GM12878 (cell line): ENCODE measurements around the gene C19orf67. TPM values are rescaled to one million over a fixed set of nuclear protein-coding genes. Genes with fewer than 3 reads are reported as not detected.

ENCODE experiments used
- ATAC-seq: fragments of 200-7000 bp; cut with Tn5 transposase; 3 replicates; pipeline ENCODE4 v1.9.1; 2020; ENCODE audit warnings: mild to moderate bottlenecking, moderate library complexity
- BruUV-seq: library from RNA; stranded (reverse); fragments of 400-500 nt; replicated peaks from 2 replicates; lab custom pipeline; 2021; lab: Mats Ljungman, UMichigan
- CTCF ChIA-PET: fragments of 300-600 bp; sonication (Branson Sonifier 250); formaldehyde crosslinking; extraction: SDS; loops from one replicate; lab custom pipeline; 2021; ENCODE audit warnings: inconsistent platforms; lab: Yijun Ruan, JAX
- POLR2A ChIA-PET: fragments of 350-600 bp; formaldehyde crosslinking; extraction: SDS; loops from one replicate; lab custom pipeline; 2021; ENCODE audit warnings: inconsistent platforms; lab: Charles Lee
- RAD21 ChIA-PET: fragments of 300-600 bp; sonication (Branson Sonifier 250); formaldehyde crosslinking; loops from one replicate; lab custom pipeline; 2023; ENCODE audit warnings: antibody characterized with exemption; ENCODE audit not compliant: unreplicated experiment; lab: Charles Lee
- SMC1A ChIA-PET: fragments of 300-600 bp; sonication (Branson Sonifier 250); formaldehyde crosslinking; loops from one replicate; lab custom pipeline; 2023; ENCODE audit not compliant: unreplicated experiment, uncharacterized antibody; lab: Charles Lee
- DNase-seq: peaks from one replicate; pipeline ENCODE4 v3.0.0-alpha.2; 2011; ENCODE audit warnings: low read depth, low spot score
- FAIRE-seq: peaks from 3 replicates; lab custom pipeline; 2011; peaks lifted over from hg19 to GRCh38; lab: Jason Lieb, UNC
- H2AFZ ChIP-seq: 2 replicates; pipeline ENCODE4 v1.6.0; 2011; ENCODE audit warnings: low read depth, low read length, control low read depth; ENCODE audit not compliant: control insufficient read depth
- H3K27ac ChIP-seq: 2 replicates; pipeline ENCODE4 v1.5.1; 2011; ENCODE audit warnings: control low read depth; ENCODE audit not compliant: control insufficient read depth, insufficient read depth
- H3K27me3 ChIP-seq, 2 experiments: replicated peaks in 1 of 2; 2 replicates each; pipeline versions ENCODE4 v1.6.0 to v1.6.1; 2011; ENCODE audit warnings: low read length in 1 of 2; ENCODE audit not compliant: control insufficient read depth in 2 of 2, insufficient read depth in 2 of 2
- H3K36me3 ChIP-seq, 2 experiments: 2 replicates each; pipeline ENCODE4 v1.5.1; 2011; ENCODE audit warnings: low read length in 1 of 2; ENCODE audit not compliant: control insufficient read depth in 2 of 2, insufficient read depth in 2 of 2
- H3K4me1 ChIP-seq: 2 replicates; pipeline ENCODE4 v1.6.1; 2011; ENCODE audit warnings: mild to moderate bottlenecking, low read length, moderate library complexity, mixed read lengths; ENCODE audit not compliant: control insufficient read depth, insufficient read depth
- H3K4me2 ChIP-seq: 2 replicates; pipeline ENCODE4 v1.6.0; 2011; ENCODE audit warnings: control low read depth; ENCODE audit not compliant: control insufficient read depth, insufficient read depth
- H3K4me3 ChIP-seq: fragments of 200-600 bp; sonication (generic); 2 replicates; pipeline ENCODE4 v1.5.1; 2016
- H3K79me2 ChIP-seq: 2 replicates; pipeline ENCODE4 v1.6.0; 2011; ENCODE audit warnings: low read length; ENCODE audit not compliant: control insufficient read depth, insufficient read depth
- H3K9ac ChIP-seq: 2 replicates; pipeline ENCODE4 v1.8.0; 2011; ENCODE audit warnings: low read length, control low read depth, mixed read lengths; ENCODE audit not compliant: control insufficient read depth, insufficient read depth
- H3K9me3 ChIP-seq: replicated peaks from 3 replicates; pipeline ENCODE4 v1.5.1; 2011; ENCODE audit warnings: mild to moderate bottlenecking, low read length; ENCODE audit not compliant: control insufficient read depth, insufficient read depth
- H4K20me1 ChIP-seq: 2 replicates; pipeline ENCODE4 v1.6.0; 2011; ENCODE audit not compliant: control insufficient read depth, insufficient read depth
- ETV6 ChIP-seq, 2 experiments: fragments of 450-650 bp in 1 of 2; IDR thresholded peaks in 1 of 2; conservative IDR thresholded peaks in 1 of 2; 2 replicates each; pipeline ENCODE4 v1.6.1; 2014; ENCODE audit warnings: antibody characterized with exemption in 1 of 2, borderline replicate concordance in 1 of 2, low read depth in 1 of 2, mild to moderate bottlenecking in 1 of 2, moderate library complexity in 1 of 2
- KDM1A ChIP-seq: fragments of 200-600 bp; sonication (generic); IDR thresholded peaks from 2 replicates; pipeline ENCODE4 v1.6.1; 2016; ENCODE audit warnings: borderline replicate concordance
- RFX5 ChIP-seq: IDR thresholded peaks from 2 replicates; pipeline ENCODE4 v1.6.1; 2011; ENCODE audit warnings: low read depth, low read length, improper control_type of control experiment
- SMARCA5 ChIP-seq: fragments of 450-650 bp; IDR thresholded peaks from 2 replicates; pipeline ENCODE4 v1.6.1; 2017; ENCODE audit warnings: mild to moderate bottlenecking
- SMC3 ChIP-seq: IDR thresholded peaks from 2 replicates; pipeline ENCODE4 v1.6.1; 2011; ENCODE audit warnings: low read length, improper control_type of control experiment, borderline replicate concordance
- SUPT20H ChIP-seq: IDR thresholded peaks from 2 replicates; pipeline ENCODE4 v1.6.1; 2011; ENCODE audit warnings: low read depth, mild to moderate bottlenecking, low read length, moderate library complexity, borderline replicate concordance; ENCODE audit not compliant: control insufficient read depth
- TCF3 ChIP-seq: IDR thresholded peaks from 2 replicates; pipeline ENCODE4 v1.6.1; 2012; ENCODE audit warnings: low read depth, mild to moderate bottlenecking, low read length, borderline replicate concordance; ENCODE audit not compliant: insufficient read depth
- YY1 ChIP-seq: IDR thresholded peaks from 2 replicates; pipeline ENCODE4 v1.6.1; 2011; ENCODE audit warnings: low read depth, mild to moderate bottlenecking, low read length
- ZBTB4 ChIP-seq: fragments of 450-650 bp; formaldehyde crosslinking; IDR thresholded peaks from 2 replicates; pipeline ENCODE4 v1.4.0; 2022; ENCODE audit warnings: mild to moderate bottlenecking, moderate library complexity
- ZNF217 ChIP-seq: fragments of 450-650 bp; IDR thresholded peaks from 2 replicates; pipeline ENCODE4 v1.6.1; 2017; ENCODE audit warnings: antibody characterized with exemption, mild to moderate bottlenecking
- ZSCAN29 ChIP-seq: fragments of 450-650 bp; IDR thresholded peaks from 2 replicates; pipeline ENCODE4 v1.6.1; 2017; ENCODE audit warnings: mild to moderate bottlenecking, moderate library complexity
- WGBS: methylation state at CpG from one replicate; pipeline ENCODE4 v1.1.6; 2016; ENCODE audit warnings: low lambda C conversion rate; ENCODE audit not compliant: insufficient replicate concordance, insufficient coverage; ENCODE audit errors: missing lambda C conversion rate; 5-methylcytosine and 5-hydroxymethylcytosine counted together
- in situ Hi-C: fragments of 300-500 bp; cut with MboI; formaldehyde crosslinking; loops from 9 replicates; pipeline ENCODE4 v1.14.3; 2018; ENCODE audit warnings: mixed read lengths
- intact Hi-C: fragments of 100-400 bp; cut with micrococcal nuclease; formaldehyde crosslinking; loops from one replicate; pipeline ENCODE4 v1.14.2; 2022; ENCODE audit not compliant: unreplicated experiment
- polyA plus RNA-seq, 11 experiments: library from polyadenylated mRNA; depleted of rRNA in 4 of 11; unstranded in 6 of 11; stranded (reverse) in 5 of 11; fragments of >200 nt; fragmentation: Nextera tagmentation in 4 of 11; fragmentation: Illumina TruSeq in 1 of 11; extraction: Ambion mirVana in 4 of 11; extraction: Trizol in 1 of 11; gene quantifications; 1 replicate in 1 of 11; 2 replicates in 10 of 11; pipeline versions ENCODE4 v1.2.1 to v1.2.3, GENCODE V29; 2011 to 2016; ENCODE audit warnings: inconsistent platforms in 2 of 11, missing spikeins in 2 of 11, low read depth in 1 of 11
- total RNA-seq, 4 experiments: library from RNA; depleted of rRNA in 3 of 4; stranded (reverse); fragments of >200 nt in 3 of 4; fragmentation: Illumina TruSeq in 1 of 4; extraction: Trizol in 1 of 4; gene quantifications; 2 replicates each; pipeline versions ENCODE4 v1.2.1 to v1.2.3, GENCODE V29; 2013 to 2021
- TF ChIP-seq, protein P1 (sequence below): fragments of 450-650 bp; IDR thresholded peaks from 2 replicates; pipeline ENCODE4 v1.6.1; 2016; ENCODE audit warnings: mild to moderate bottlenecking
- TF ChIP-seq, protein P2 (sequence below): fragments of 450-650 bp; IDR thresholded peaks from 2 replicates; pipeline ENCODE4 v1.6.1; 2018; ENCODE audit warnings: borderline replicate concordance, mild to moderate bottlenecking; ENCODE audit not compliant: partially characterized antibody

Gene C19orf67
- total and polyA plus RNA-seq, 10 of the 15 experiments (the other 5 are each of a cell fraction or from before 2014, with no cell fraction given): 0.14 TPM; not detected in 9

- Histone ChIP-seq H3K27me3 (no peaks in the 10 kb centered on the region), H3K9me3 (peaks cover 2% of the 10 kb centered on the region; the same call in 1 of the 3 replicates), H4K20me1 (no peaks in the 10 kb centered on the region), H3K4me2 (no peak overlapping the region), H3K36me3 (peaks cover 17 to 18% of the 10 kb centered on the region in 2 experiments), H3K4me3 (no peak overlapping the region), H3K4me1 (no peaks in the 10 kb centered on the region), H3K9ac (no peak overlapping the region), H3K27ac (no peak overlapping the region), H2AFZ (no peak overlapping the region), H3K79me2 (no peaks in the 10 kb centered on the region)
- CTCF ChIA-PET: interaction anchor here (0.5 to 9.2 kb wide), 17 partner anchors 10 to 168 kb away, joined by 3 to 81 read pairs (median 4); partner anchors contain the start of genes BRME1, CC2D1A, DCAF15 and IL27RA
- no TSS peak for BruUV-seq
- intact Hi-C loops: no loop called here
- SMC1A ChIA-PET: interaction anchor here (0.6 to 2.3 kb wide), 5 partner anchors 11 to 168 kb away, joined by 4 to 8 read pairs (median 4); partner anchors contain the start of gene IL27RA
- POLR2A ChIA-PET: interaction anchor here (0.5 to 1.1 kb wide), 3 partner anchors 11 to 56 kb away, joined by 3 to 4 read pairs (median 4); partner anchors contain the start of gene MISP3
- ATAC-seq: peak; percentile 87
- RAD21 ChIA-PET: interaction anchor here (1.0 to 1.6 kb wide), 6 partner anchors 17 to 167 kb away, joined by 3 to 8 read pairs (median 4); partner anchors contain the start of gene IL27RA
- in situ Hi-C loops: no loop called here
- no peak for DNase-seq
- WGBS: 65% methylated on average over 8 of the region's 8 CpGs
- FAIRE-seq: peak; percentile 89
- TF ChIP-seq ZSCAN29 (no peak), SMC3 (peak; percentile 52; the same call in 1 of the 2 replicates), RFX5 (no peak), YY1 (peak; percentile 61), KDM1A (no peak), TCF3 (no peak), ZNF217 (no peak), SUPT20H (no peak), ETV6 (conservative IDR thresholded peaks at IDR 0.05 in 1 of 2, IDR thresholded peaks at IDR 0.05 in 1 of 2; ENCODE audit: borderline replicate concordance in 1 of 2, low read depth in 1 of 2) (no peak), SMARCA5 (no peak), ZBTB4 (CRISPR knock-in tag) (no peak)
- TF ChIP-seq, protein P1, sequence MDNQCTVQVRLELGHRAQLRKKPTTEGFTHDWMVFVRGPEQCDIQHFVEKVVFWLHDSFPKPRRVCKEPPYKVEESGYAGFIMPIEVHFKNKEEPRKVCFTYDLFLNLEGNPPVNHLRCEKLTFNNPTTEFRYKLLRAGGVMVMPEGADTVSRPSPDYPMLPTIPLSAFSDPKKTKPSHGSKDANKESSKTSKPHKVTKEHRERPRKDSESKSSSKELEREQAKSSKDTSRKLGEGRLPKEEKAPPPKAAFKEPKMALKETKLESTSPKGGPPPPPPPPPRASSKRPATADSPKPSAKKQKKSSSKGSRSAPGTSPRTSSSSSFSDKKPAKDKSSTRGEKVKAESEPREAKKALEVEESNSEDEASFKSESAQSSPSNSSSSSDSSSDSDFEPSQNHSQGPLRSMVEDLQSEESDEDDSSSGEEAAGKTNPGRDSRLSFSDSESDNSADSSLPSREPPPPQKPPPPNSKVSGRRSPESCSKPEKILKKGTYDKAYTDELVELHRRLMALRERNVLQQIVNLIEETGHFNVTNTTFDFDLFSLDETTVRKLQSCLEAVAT: no peak
- TF ChIP-seq, protein P2, sequence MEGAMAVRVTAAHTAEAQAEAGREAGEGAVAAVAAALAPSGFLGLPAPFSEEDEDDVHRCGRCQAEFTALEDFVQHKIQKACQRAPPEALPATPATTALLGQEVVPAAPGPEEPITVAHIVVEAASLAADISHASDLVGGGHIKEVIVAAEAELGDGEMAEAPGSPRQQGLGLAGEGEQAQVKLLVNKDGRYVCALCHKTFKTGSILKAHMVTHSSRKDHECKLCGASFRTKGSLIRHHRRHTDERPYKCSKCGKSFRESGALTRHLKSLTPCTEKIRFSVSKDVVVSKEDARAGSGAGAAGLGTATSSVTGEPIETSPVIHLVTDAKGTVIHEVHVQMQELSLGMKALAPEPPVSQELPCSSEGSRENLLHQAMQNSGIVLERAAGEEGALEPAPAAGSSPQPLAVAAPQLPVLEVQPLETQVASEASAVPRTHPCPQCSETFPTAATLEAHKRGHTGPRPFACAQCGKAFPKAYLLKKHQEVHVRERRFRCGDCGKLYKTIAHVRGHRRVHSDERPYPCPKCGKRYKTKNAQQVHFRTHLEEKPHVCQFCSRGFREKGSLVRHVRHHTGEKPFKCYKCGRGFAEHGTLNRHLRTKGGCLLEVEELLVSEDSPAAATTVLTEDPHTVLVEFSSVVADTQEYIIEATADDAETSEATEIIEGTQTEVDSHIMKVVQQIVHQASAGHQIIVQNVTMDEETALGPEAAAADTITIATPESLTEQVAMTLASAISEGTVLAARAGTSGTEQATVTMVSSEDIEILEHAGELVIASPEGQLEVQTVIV: no peak
These were observed 37.0 kb downstream of the C19orf67 start for GRCh38 chr19:14048443-14049153.
